Neural progenitor cell (in vitro differentiated cells): Measurements from ENCODE around the gene GALNT8.

Source experiments
- EZH2 ChIP-seq: fragments of 200-600 bp; sonication (generic); IDR thresholded peaks from 2 replicates; pipeline ENCODE4 v1.6.1; 2017; ENCODE audit warnings: antibody characterized with exemption, mild to moderate bottlenecking, moderate library complexity
- EZH2phosphoT487 ChIP-seq: fragments of 200-600 bp; sonication (generic); IDR thresholded peaks from 2 replicates; pipeline ENCODE4 v1.6.1; 2017; ENCODE audit warnings: antibody characterized with exemption
- TF ChIP-seq, protein P1 (sequence below): fragments of 200-600 bp; sonication (generic); IDR thresholded peaks from 2 replicates; pipeline ENCODE4 v1.5.1; 2017; ENCODE audit warnings: antibody characterized with exemption, mild to moderate bottlenecking

DNA sequence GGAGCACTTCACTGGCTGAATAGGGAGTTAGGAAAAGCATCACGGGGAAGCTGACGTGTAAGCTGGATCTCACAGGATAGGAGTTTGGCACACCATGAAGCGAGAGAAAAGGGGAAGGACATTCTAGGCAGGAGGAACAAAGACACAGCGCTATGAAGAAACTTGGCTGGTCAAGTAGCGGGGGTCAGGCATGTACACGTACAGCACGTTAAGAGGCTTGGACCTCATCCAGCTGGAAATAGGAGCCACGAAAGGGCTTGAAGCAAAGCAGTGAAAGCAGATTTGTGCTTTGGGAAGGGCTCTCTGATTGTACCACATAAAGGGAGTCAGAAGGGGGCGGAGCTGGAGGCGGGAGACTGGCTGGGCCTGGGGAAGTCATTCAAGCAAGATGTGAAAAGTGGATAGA is 19.6 kb upstream of the GALNT8 start:
- TF ChIP-seq, protein P1, sequence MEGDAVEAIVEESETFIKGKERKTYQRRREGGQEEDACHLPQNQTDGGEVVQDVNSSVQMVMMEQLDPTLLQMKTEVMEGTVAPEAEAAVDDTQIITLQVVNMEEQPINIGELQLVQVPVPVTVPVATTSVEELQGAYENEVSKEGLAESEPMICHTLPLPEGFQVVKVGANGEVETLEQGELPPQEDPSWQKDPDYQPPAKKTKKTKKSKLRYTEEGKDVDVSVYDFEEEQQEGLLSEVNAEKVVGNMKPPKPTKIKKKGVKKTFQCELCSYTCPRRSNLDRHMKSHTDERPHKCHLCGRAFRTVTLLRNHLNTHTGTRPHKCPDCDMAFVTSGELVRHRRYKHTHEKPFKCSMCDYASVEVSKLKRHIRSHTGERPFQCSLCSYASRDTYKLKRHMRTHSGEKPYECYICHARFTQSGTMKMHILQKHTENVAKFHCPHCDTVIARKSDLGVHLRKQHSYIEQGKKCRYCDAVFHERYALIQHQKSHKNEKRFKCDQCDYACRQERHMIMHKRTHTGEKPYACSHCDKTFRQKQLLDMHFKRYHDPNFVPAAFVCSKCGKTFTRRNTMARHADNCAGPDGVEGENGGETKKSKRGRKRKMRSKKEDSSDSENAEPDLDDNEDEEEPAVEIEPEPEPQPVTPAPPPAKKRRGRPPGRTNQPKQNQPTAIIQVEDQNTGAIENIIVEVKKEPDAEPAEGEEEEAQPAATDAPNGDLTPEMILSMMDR, result no peak
- TF ChIP-seq EZH2phosphoT487, result no peak
- TF ChIP-seq EZH2, result no peak
